GM19193 (cell line): Measurements from ENCODE around the gene TAGAP.

Experiments
- POLR2A ChIP-seq: IDR thresholded peaks from 4 replicates; pipeline ENCODE4 v1.6.1; 2011; ENCODE audit not compliant: insufficient read depth, insufficient read length; ENCODE audit errors: extremely low read depth

The TAGAP gene

DNA sequence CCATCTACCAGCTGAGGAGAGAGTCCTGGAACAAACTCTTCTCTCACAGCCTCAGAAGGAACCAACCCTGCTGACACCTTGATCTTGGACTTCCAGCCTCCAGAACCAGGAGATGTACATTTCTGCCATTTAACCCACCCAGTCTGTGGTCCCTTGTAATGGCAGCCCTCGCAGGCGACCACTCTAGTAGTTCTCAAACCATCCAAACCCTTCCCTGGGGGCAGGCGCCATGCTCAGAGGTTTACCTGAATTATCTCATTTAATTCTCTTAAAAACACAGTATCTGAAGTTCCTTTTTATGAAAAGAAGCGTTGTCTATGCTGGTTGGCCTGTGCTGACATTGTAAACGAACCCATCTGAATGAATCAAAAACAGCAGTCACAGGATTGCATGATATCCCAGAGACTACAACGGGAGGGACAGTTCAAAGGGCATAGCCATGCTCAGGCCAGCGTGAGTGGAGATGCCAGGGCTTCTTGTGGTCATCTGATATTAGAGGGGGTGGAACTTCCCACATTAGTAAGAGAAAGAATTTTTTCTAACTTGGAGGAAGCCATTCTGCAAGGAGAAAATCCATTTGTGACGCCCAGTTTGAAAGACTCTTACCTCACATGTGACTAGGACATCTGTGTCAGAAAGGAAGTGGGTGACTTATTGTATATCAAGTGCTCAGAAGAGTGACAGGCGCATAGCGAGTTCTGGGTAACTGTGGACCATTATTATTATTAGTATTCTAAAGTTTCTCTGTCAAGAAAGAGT is 17.2 kb upstream of the TAGAP start:
- no peak for TF ChIP-seq POLR2A

DNA sequence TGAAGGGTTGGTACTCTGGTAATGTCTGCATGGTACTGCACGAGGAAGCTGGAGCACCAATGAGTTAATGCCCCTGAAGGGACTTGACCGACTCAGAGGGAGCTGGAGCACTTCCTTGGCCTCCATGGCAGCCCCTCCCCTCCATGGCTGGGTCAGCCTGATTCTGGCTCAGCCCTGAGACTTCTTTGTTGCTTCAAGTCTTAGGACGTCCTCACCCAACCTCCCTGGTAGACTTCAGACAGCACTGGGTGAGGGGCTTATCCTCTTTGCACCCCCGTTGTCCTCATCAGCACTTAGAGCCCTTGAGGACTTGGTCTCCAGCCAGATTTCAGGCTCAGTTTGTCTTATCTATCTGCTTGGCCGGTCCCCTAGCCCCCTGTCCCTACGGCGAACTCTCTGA is 16.4 kb upstream of the TAGAP start:
- TF ChIP-seq POLR2A, result no peak

DNA sequence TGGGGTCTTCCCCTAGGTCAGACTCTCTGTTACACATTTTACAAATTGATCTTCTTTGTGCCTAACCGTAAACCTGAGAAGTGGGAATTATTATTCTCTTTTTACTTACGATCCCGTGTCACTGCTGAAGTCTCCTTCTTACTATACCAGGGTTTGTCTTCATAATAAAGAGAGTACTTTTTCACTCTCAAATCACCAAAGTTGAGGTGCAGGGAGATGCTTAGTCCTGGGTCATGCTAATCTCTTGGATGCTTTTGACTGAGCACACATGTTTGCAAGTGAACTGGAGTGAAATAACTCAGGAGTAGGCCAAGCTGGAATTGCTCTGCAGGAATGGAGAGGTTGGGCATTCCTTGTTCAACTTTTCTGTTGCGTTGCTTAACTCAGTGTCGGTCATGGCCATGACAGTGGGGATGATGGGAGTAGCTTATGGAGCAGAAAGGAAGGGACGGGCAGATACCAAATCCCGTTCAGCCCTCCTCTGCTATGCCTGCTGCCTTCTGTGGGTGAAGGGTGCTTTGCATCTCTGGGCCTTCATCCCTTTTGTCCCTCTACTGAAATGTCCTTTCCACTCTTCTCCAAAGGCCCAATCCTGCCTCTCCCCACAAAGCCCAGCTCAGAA is 15.2 kb upstream of the TAGAP start:
- no peak for TF ChIP-seq POLR2A

DNA sequence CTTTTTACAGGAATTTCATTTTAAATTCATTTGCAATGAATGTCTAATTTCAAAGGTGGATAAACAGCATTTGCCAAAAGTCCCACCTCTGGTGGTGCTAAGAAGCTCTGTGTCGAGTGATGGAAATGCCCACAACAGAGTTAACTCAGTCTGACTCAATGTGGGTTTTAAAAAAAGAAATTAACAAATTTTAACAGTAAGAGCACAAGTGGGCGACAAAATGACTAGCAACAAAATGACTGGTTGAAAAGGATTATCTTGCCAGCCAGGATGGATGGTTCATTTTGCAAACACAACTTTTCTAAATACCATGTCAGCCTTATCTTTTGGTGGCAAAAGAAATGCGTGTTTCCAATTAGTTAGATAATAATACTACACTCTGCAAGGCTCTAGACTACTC is 14.3 kb upstream of the TAGAP start:
- no peak for TF ChIP-seq POLR2A

DNA sequence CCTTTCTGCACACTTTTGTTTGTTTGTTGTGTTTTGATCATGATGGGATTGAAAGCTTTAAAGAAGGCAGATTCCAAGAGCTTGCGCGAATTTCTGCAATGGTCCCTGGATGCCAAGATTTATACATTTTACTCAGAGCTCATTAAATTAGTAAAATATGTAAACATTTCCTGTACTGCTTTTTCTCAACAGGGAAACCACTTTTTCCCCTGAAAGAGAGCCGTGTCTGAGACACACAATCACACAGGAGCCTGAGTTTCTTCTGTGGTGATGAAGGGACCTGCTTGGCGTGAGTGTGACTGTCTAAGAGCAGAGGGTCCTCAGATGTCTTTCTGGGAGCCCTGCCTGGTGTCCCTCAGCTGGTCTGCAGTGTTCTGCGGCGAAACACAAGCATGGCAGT is 12.1 kb upstream of the TAGAP start:
- no peak for TF ChIP-seq POLR2A

DNA sequence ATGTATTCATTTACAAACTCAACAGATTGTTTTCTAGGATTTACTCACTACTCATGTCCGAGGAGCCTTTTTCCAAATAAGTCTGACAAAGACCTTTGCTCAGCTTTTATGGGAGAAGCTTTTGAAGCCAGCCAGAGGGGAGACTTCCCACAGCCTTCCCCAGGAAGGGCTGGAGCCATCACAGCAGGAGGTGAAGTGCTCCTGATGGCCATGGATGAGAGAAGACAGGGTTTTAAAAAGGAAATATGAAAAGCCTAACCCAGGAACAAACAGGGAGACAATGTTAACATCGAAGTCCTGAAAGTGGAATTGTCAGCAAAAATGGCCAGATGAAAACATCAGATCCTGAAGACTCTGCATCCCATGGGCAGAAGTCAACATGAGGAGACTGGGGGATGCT is 11.6 kb upstream of the TAGAP start:
- no peak for TF ChIP-seq POLR2A

DNA sequence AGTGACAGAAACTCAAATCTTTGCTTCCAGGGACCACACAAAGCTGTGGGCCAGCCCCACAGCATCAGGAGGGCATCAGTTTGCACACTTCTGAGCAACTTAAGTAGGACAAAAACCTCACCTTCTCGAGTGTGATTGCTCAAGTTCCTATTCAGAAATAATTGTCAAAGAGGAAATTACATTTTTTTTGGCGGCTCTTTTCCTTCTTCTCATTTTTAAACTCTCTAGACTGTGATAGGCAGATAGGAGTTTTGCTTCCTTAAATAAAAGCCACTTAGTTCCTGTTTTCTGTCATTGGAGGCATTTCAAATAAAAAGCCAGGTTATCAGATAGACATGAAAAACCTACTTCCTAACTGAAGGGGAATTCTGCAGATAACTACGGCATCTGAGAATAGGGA is 11.2 kb upstream of the TAGAP start:
- no peak for TF ChIP-seq POLR2A

DNA sequence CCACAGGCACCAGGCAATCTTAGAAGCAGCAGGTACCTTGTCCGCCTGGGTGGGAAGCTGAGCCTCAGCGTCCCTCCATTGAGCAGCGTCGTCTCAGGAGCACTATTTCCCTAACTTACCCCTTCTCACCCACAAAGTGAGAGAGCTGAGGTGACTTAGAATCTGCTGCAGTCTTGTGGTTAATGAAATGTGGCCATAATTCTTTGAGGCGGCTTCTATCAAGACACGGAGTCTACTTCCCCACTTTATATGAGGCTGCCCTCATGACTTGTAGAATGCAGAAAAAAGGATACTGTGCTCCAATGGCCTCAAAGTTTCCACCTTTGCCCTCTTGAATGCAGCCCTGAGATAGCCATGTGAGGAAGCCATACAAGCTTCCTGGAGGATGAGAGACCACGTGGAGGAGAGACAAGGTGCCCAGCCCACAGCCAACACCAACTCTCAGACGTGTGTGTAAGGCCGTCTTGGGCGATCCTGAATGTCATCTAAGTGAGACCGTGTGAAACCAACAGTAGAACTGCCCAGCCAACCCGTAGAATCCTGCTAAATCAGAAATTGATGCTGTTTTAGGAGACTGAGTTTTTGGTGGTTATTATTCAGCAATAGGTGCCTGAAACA is 9.1 kb upstream of the TAGAP start:
- no peak for TF ChIP-seq POLR2A

DNA sequence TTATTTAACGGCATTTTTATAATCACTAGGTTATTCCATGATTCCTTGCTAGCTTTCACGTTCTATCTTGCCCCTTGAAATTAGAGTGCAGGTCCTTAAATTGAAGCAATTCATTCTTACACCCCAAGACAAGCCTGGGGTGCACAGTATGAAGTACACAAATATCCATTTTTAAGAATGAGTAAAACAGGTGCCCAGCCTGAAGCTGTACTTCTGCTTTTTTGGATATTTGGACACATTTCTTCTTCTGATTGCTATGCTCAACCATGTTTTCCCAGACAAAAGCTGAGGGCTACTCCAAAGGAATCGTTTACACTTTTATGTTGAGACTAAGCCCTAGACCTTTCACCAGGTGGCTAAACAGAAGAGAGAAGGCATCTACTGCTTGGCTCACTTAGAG is 7.9 kb upstream of the TAGAP start:
- TF ChIP-seq POLR2A, result no peak

DNA sequence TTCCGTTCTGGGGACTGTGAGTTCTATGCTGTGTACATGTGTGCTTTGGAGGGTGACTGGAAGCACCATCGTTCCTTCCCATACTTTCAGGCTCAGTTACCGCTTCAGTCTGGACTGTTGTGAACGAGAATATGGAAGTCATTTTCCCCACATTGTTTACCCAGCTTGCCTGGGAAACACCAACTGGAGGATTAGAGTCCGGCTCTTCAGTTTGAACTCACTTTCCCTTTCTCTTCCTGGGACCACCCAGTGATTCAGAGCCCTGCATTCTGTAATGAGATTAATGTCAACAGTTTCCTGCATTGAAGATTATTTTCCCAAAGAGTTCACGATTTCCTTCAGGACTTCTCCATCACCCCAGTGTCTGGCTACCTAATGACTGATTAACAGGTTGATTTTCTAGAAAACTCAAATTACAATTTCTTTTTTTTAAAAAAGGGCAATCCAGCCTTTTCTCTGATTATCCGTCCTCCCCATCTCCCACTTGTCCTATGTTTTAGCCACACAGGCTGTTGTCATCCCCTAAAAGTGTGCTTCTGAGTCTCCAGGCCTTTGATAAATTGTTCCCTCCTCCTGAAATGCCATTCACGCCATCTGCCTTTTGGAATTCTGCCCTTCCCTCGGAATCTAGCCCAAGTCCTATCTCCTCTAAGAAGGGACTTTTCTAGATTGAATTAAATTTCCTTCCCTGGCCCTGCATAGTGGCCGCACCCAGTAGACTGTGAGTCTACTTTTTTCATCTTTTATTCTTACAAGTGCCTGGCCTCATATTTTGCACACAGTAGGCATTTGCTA is 3.3 kb upstream of the TAGAP start:
- TF ChIP-seq POLR2A, result no peak

DNA sequence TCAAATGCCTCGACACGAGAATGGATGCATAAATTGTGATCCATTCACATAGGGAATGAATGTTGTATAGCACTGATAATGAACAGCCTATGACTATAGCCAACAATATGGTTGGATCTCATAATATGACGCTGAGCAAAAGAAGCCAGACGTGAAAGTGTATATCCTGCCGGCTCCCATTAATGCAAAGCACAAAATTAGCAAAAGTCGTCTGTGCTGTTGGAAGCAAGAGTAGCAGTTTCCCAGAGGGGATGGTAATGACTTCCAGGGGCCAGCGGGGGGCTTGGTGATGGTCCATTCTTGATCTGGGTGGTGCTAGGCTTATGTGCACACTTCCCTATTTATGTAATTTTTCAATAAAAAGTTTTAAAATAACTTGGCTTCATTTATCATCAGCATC is 1.0 kb upstream of the TAGAP start:
- TF ChIP-seq POLR2A, result no peak

DNA sequence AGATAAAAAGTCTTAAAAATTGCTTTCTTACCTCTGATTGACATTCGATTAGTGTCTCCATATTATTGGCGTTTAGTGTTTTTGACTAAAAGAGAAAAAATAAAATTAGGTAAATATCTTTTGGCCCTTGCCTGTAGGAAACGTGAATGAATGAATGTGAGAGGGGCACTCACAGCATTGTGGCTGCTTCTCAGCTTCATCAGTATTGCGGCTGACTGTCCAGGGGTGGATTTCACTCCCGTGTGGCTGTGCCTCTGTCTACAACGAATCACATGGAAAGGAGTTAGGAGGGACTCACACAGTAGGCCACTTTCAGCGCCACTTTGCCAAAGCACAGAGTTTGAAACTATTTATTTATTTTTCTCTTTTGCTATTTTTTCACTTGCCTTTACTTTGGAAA is 844 bp downstream of the TAGAP start:
- TF ChIP-seq POLR2A, result no peak

DNA sequence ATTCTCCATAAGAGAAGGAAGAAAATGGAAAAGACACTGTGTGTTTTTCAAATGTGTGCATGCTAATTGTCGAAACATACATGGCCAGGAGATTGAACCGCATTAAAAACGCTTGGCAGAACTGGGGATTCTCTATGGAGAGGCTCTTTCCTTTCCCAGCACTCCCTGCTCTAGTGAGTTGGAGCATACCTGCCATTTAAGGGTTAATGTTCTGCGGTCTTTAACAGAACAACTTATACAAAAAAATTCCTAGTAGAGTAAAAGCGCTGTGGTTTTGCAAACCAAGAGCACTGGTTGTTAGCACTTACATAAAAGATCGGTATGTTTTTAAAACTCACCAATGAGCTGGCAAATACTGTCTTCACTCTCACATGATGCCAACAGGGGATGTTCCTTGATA is 1.5 kb downstream of the TAGAP start:
- no peak for TF ChIP-seq POLR2A

DNA sequence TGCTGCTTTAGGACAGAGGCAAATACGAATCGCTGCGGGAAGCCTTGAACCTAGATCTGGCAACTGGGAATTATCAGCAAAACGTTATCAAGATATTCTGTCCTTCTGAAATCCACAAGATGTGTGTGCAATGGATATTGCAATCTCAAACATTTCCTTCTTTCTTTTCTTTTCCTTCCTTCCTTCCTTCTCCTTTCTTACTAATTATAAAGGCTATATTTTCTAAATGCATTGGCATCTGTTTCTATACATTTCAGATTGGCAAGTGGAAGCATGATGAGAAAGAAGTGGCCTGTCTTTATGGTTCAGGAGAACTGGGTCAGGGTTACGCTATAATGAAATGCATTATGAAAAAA is 2.0 kb downstream of the TAGAP start:
- TF ChIP-seq POLR2A, result no peak

DNA sequence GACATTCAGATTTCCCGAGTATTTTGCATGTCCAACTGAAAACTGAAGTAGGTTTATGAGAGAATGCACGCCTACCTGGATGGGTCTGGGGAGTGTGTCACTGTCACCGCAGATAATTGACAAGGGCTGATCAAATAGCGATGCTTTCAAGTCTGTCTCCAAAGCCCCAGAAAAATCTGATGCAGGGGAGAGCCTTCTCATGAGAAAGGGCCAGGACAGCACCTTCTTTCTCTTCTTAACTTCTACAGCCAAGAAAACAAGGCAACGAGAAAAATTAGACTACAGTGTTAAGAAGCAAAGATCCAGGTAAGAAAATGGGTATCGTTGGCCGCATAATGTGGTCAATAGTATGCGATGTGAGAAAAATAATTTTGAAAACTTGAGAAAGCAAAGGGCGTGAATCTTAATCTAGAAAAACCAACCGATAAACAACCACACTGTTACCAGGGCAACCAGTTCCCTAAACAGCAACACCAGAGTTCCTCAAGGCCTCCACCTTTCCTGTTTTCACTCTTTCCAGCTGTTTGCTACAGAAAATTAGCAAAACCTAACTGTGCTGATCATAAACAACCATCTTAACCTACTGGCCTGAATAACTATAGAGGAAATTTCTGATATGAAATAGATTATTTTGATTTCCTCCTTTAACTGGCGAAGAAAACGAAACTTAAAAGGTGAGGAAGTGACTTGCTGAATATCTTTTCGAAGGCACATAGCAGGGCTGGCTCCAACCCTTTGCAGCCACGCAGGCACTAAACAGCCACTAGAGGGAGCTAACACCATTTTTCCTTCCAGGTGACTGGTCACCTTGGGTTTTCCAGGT is 2.6 kb downstream of the TAGAP start:
- TF ChIP-seq POLR2A, result no peak
